SH-SY5Y (cell line): ENCODE data around the gene FSTL4.

Source experiments
- GATA2 ChIP-seq: IDR thresholded peaks from 2 replicates; pipeline ENCODE4 v1.6.1; 2011; ENCODE audit warnings: mild to moderate bottlenecking, low read depth, low read length
- GATA3 ChIP-seq: IDR thresholded peaks from 2 replicates; pipeline ENCODE4 v1.6.1; 2011; ENCODE audit warnings: low read depth, mild to moderate bottlenecking, low read length, moderate library complexity

DNA sequence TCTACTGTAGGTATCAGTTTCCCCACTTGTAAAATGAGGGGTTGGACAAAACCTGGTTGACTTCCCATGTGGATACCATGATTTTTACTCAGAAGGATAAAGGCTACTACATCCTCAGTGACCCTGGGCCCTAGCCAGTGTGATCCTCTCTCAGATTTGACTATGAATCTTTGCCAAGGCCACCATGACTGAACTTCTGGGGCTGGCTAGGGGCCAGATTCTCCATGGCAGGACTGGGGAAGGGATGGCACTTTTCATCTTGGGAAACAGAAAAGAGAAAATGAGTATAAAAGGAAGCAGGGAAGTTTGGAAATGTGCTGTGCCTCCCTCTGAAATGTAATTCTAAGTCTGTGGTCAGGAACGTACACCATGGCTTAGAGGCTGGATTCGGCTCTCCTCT lies 1.4 kb upstream of the FSTL4 start:
- TF ChIP-seq GATA3 (no peak), GATA2 (no peak)
